H1 (cell line): Measurements from ENCODE around the gene MGLL. TPM values are rescaled to one million over a fixed set of nuclear protein-coding genes. Genes with fewer than 3 reads are reported as not detected.

Source experiments
- BACH1 ChIP-seq: IDR thresholded peaks from 2 replicates; pipeline ENCODE4 v1.6.1; 2012; ENCODE audit warnings: low read length, improper control_type of control experiment
- CEBPB ChIP-seq: IDR thresholded peaks from 2 replicates; pipeline ENCODE4 v1.6.1; 2012; ENCODE audit warnings: low read depth, low read length
- E2F6 ChIP-seq: IDR thresholded peaks from 2 replicates; pipeline ENCODE4 v1.6.1; 2012; ENCODE audit warnings: inconsistent platforms
- HDAC6 ChIP-seq: IDR thresholded peaks from one replicate; pipeline ENCODE4 v1.7.1; 2012; ENCODE audit warnings: low read depth, mild to moderate bottlenecking, inconsistent platforms, low read length, moderate library complexity
- KDM4A ChIP-seq: IDR thresholded peaks from one replicate; pipeline ENCODE4 v1.7.1; 2012; ENCODE audit warnings: low read depth, mild to moderate bottlenecking, moderate library complexity, low read length, inconsistent platforms; ENCODE audit not compliant: severe bottlenecking
- MAFK ChIP-seq: IDR thresholded peaks from 2 replicates; pipeline ENCODE4 v1.6.1; 2012; ENCODE audit warnings: low read depth, mild to moderate bottlenecking, improper control_type of control experiment, low read length
- POU5F1 ChIP-seq: IDR thresholded peaks from 2 replicates; pipeline ENCODE4 v1.6.1; 2011; ENCODE audit warnings: low read depth, mild to moderate bottlenecking, low read length, moderate library complexity
- RXRA ChIP-seq: IDR thresholded peaks from 2 replicates; pipeline ENCODE4 v1.6.1; 2011; ENCODE audit warnings: low read depth, mild to moderate bottlenecking, low read length, moderate library complexity; ENCODE audit not compliant: insufficient read depth
- TEAD4 ChIP-seq: IDR thresholded peaks from 2 replicates; pipeline ENCODE4 v1.6.1; 2012; ENCODE audit warnings: low read depth, low read length, inconsistent platforms, mixed read lengths
- YY1 ChIP-seq: IDR thresholded peaks from 2 replicates; pipeline ENCODE4 v1.6.1; 2011; ENCODE audit warnings: low read depth, mild to moderate bottlenecking, low read length
- polyA plus RNA-seq, 7 experiments: library from polyadenylated mRNA; depleted of rRNA in 3 of 7; stranded (reverse) in 5 of 7; unstranded in 2 of 7; fragments of >200 nt in 5 of 7; fragments of 200-250 nt in 2 of 7; gene quantifications; 1 replicate in 5 of 7; 2 replicates in 1 of 7; 4 replicates in 1 of 7; pipeline versions ENCODE4 v1.2.1 to v1.2.3, GENCODE V29; 2011 to 2013; ENCODE audit warnings: missing spikeins in 2 of 7, mixed read lengths in 2 of 7
- total RNA-seq: library from RNA; stranded (reverse); fragmentation: NEBNext Ultra II Directional; extraction: Animal tissue kit (Norgen Biotek cat#: 25700); gene quantifications from 2 replicates; pipeline ENCODE4 v1.2.1, GENCODE V29; 2021

MGLL gene
- total and polyA plus RNA-seq, 2 of the 8 experiments (the other 6 are each of a cell fraction or from before 2014, with no cell fraction given): 0.05 to 0.34 TPM

GRCh38 chr3:127732303-127732702 is 90.0 kb downstream of the MGLL start (continued):
- TF ChIP-seq BACH1: no peak; the same call in 1 of the 2 replicates
- TF ChIP-seq E2F6: peak; percentile 66
- TF ChIP-seq HDAC6: no peak
- no peak for TF ChIP-seq KDM4A
- TF ChIP-seq TEAD4: no peak
- no peak for TF ChIP-seq MAFK
- 0 out of 2 replicates have a peak, but pooled peaks have one; percentile 25 for TF ChIP-seq RXRA
- no peak for TF ChIP-seq CEBPB
- TF ChIP-seq POU5F1: no peak
- TF ChIP-seq YY1: 0 out of 2 replicates have a peak, but pooled peaks have one; percentile 25
